Activated T-helper 2 cell treated with anti-CD3 and anti-CD28 coated beads, Interferon-gamma antibody, Interleukin-2, Interleukin-4, amounts not matched to agents 10 μg/mL and 5 μg/mL and 100 μg/mL, durations not matched to agents 14 hours and 24 hours and 36 hours (primary cell): Measurements from ENCODE around the gene BCAS4. TPM values are rescaled to one million over a fixed set of nuclear protein-coding genes. Genes with fewer than 3 reads are reported as not detected.
"Not testable (repeated sequence)": the region's sequence is repeated elsewhere in the genome, so short reads cannot be mapped to it uniquely, and the experiment has no call there.

Source experiments
- DNase-seq: peaks from one replicate; pipeline ENCODE4 v3.0.0; 2021; ENCODE audit warnings: low spot score
- H3K27ac Mint-ChIP-seq: one replicate; pipeline ENCODE4 v1.8.0; 2021; ENCODE audit warnings: mixed read lengths
- H3K27me3 Mint-ChIP-seq: one replicate; pipeline ENCODE4 v1.8.0; 2021; ENCODE audit warnings: low read depth, mixed read lengths
- H3K36me3 Mint-ChIP-seq: one replicate; pipeline ENCODE4 v1.8.0; 2021; ENCODE audit warnings: low read depth, mixed read lengths
- H3K4me1 Mint-ChIP-seq: one replicate; pipeline ENCODE4 v1.8.0; 2021; ENCODE audit warnings: low read depth, mixed read lengths
- H3K4me3 Mint-ChIP-seq: one replicate; pipeline ENCODE4 v1.8.0; 2021; ENCODE audit warnings: low read depth, mild to moderate bottlenecking, moderate library complexity, mixed read lengths
- H3K9me3 Mint-ChIP-seq: one replicate; pipeline ENCODE4 v1.8.0; 2021; ENCODE audit warnings: mixed read lengths
- intact Hi-C: fragments of 100-400 bp; cut with micrococcal nuclease; formaldehyde crosslinking; loops from one replicate; pipeline ENCODE4 v1.15.1; 2023
- total RNA-seq: library from RNA; stranded (reverse); gene quantifications from 2 replicates; pipeline ENCODE4 v1.2.3, GENCODE V29; 2022

The BCAS4 gene
- total RNA-seq, 1 donor from 2014 or later: 8.7 TPM

- DNase-seq: no peak
- H3K9me3 Mint-ChIP-seq: no peaks in the 10 kb centered on the region
- no peak overlapping the region for H3K27ac Mint-ChIP-seq
Measured at GRCh38 chr20:50794181-50794845, 548 bp upstream of the BCAS4 start.

GRCh38 chr20:50797142-50797541 lies 2.3 kb downstream of the BCAS4 start:
- Mint-ChIP-seq H3K27me3 (no peaks in the 10 kb centered on the region), H3K4me3 (no peak overlapping the region), H3K9me3 (no peaks in the 10 kb centered on the region), H3K4me1 (peaks cover 7% of the 10 kb centered on the region), H3K27ac (no peak overlapping the region), H3K36me3 (no peaks in the 10 kb centered on the region)
- DNase-seq: no peak
- intact Hi-C loops: no loop called here

More at GRCh38 chr20:50794181-50794845, 548 bp upstream of the BCAS4 start:
- peak overlapping the region; percentile 54 for H3K4me3 Mint-ChIP-seq
- peaks cover 14% of the 10 kb centered on the region for H3K4me1 Mint-ChIP-seq
- H3K36me3 Mint-ChIP-seq: no peaks in the 10 kb centered on the region
- intact Hi-C loops: loop anchor here (1.0 kb wide), 1 partner anchor 135 kb away; no protein-coding TSS in a partner anchor
- H3K27me3 Mint-ChIP-seq: no peaks in the 10 kb centered on the region

GRCh38 chr20:50798650-50799049 lies 3.8 kb downstream of the BCAS4 start:
- DNase-seq: no peak
- H3K9me3 Mint-ChIP-seq: no peaks in the 10 kb centered on the region
- no peak overlapping the region for H3K4me3 Mint-ChIP-seq
- peaks cover 5% of the 10 kb centered on the region for H3K4me1 Mint-ChIP-seq
- H3K36me3 Mint-ChIP-seq: no peaks in the 10 kb centered on the region
- intact Hi-C loops: no loop called here
- H3K27me3 Mint-ChIP-seq: no peaks in the 10 kb centered on the region
- no peak overlapping the region for H3K27ac Mint-ChIP-seq

GRCh38 chr20:50799176-50799889 lies 4.5 kb downstream of the BCAS4 start:
- Mint-ChIP-seq H3K36me3 (no peaks in the 10 kb centered on the region), H3K4me1 (peaks cover 2% of the 10 kb centered on the region), H3K4me3 (no peak overlapping the region), H3K27me3 (no peaks in the 10 kb centered on the region), H3K27ac (no peak overlapping the region), H3K9me3 (no peaks in the 10 kb centered on the region)
- no peak for DNase-seq
- intact Hi-C loops: no loop called here

- DNase-seq: no peak
- Mint-ChIP-seq H3K27ac (no peak overlapping the region), H3K36me3 (no peaks in the 10 kb centered on the region), H3K27me3 (no peaks in the 10 kb centered on the region), H3K9me3 (no peaks in the 10 kb centered on the region), H3K4me3 (no peak overlapping the region), H3K4me1 (peaks cover 9% of the 10 kb centered on the region)
- intact Hi-C loops: no loop called here
Measured at GRCh38 chr20:50799890-50800550, 5.2 kb downstream of the BCAS4 start.

GRCh38 chr20:50800986-50801746 lies 6.3 kb downstream of the BCAS4 start:
- intact Hi-C loops, H3K27ac Mint-ChIP-seq, H3K4me3 Mint-ChIP-seq, H3K9me3 Mint-ChIP-seq, DNase-seq, H3K27me3 Mint-ChIP-seq, H3K36me3 Mint-ChIP-seq: not testable (repeated sequence)
- H3K4me1 Mint-ChIP-seq: peaks cover 14% of the 10 kb centered on the region

- peaks cover 16% of the 10 kb centered on the region for H3K4me1 Mint-ChIP-seq
- H3K27ac Mint-ChIP-seq: no peak overlapping the region
- intact Hi-C loops: no loop called here
- DNase-seq: no peak
- no peak overlapping the region for H3K4me3 Mint-ChIP-seq
- H3K27me3 Mint-ChIP-seq: no peaks in the 10 kb centered on the region
- no peaks in the 10 kb centered on the region for H3K36me3 Mint-ChIP-seq
- H3K9me3 Mint-ChIP-seq: no peaks in the 10 kb centered on the region
Measured at GRCh38 chr20:50801747-50802125, 6.9 kb downstream of the BCAS4 start.

- no peak for DNase-seq
- Mint-ChIP-seq H3K27me3 (no peaks in the 10 kb centered on the region), H3K4me1 (peaks cover 14% of the 10 kb centered on the region), H3K36me3 (no peaks in the 10 kb centered on the region), H3K27ac (no peak overlapping the region), H3K4me3 (no peak overlapping the region), H3K9me3 (no peaks in the 10 kb centered on the region)
- intact Hi-C loops: no loop called here
Measured at GRCh38 chr20:50802289-50802688, 7.4 kb downstream of the BCAS4 start.

GRCh38 chr20:50804437-50805348 lies 9.8 kb downstream of the BCAS4 start:
- Mint-ChIP-seq H3K27me3 (no peaks in the 10 kb centered on the region), H3K4me1 (peaks cover 18% of the 10 kb centered on the region), H3K4me3 (peak overlapping the region; percentile 10), H3K9me3 (no peaks in the 10 kb centered on the region), H3K36me3 (no peaks in the 10 kb centered on the region), H3K27ac (peak overlapping the region; percentile 29)
- DNase-seq: no peak
- intact Hi-C loops: no loop called here

GRCh38 chr20:50805349-50805684 lies 10.5 kb downstream of the BCAS4 start:
- no peaks in the 10 kb centered on the region for H3K27me3 Mint-ChIP-seq
- no peak overlapping the region for H3K4me3 Mint-ChIP-seq
- no peaks in the 10 kb centered on the region for H3K9me3 Mint-ChIP-seq
- peaks cover 18% of the 10 kb centered on the region for H3K4me1 Mint-ChIP-seq
- H3K27ac Mint-ChIP-seq: peak overlapping the region; percentile 29
- H3K36me3 Mint-ChIP-seq: no peaks in the 10 kb centered on the region
- intact Hi-C loops: no loop called here
- DNase-seq: no peak

- H3K4me1 Mint-ChIP-seq: peaks cover 18% of the 10 kb centered on the region
- intact Hi-C loops: no loop called here
- H3K4me3 Mint-ChIP-seq: no peak overlapping the region
Measured at GRCh38 chr20:50806126-50806768, 11.4 kb downstream of the BCAS4 start.

More at GRCh38 chr20:50806126-50806768, 11.4 kb downstream of the BCAS4 start:
- Mint-ChIP-seq H3K9me3 (no peaks in the 10 kb centered on the region), H3K36me3 (no peaks in the 10 kb centered on the region), H3K27me3 (no peaks in the 10 kb centered on the region), H3K27ac (no peak overlapping the region)
- DNase-seq: no peak
